Right ventricle myocardium superior (tissue), 1 donor: Measurements from ENCODE around the gene ATP11C. TPM values are rescaled to one million over a fixed set of nuclear protein-coding genes. Genes with fewer than 3 reads are reported as not detected.
A peak's percentile ranks its signal among the peaks of the same experiment; 100 is the strongest.
"Not testable (repeated sequence)": the region's sequence is repeated elsewhere in the genome, so short reads cannot be mapped to it uniquely, and the experiment has no call there.

Source experiments
- ATAC-seq: fragments of 200-7000 bp; cut with Tn5 transposase; one replicate; pipeline ENCODE4 v1.9.1; 2020; ENCODE audit warnings: mild to moderate bottlenecking; ENCODE audit not compliant: poor library complexity
- DNase-seq: peaks from one replicate; pipeline ENCODE4 v3.0.0-alpha.2; 2020
- intact Hi-C: fragments of 100-400 bp; cut with DNase I; formaldehyde crosslinking; loops from one replicate; pipeline ENCODE4 v1.11.2; 2022
- long read RNA-seq: library from polyadenylated mRNA; unstranded; transcript quantifications from one replicate; pipeline ENCODE4 v2.0.0, GENCODE V29; 2021
- total RNA-seq: library from RNA; stranded (reverse); fragmentation: NEBNext Ultra II Directional; extraction: Animal tissue kit (Norgen Biotek cat#: 25700); gene quantifications from one replicate; pipeline ENCODE4 v1.2.1, GENCODE V29; 2021
- donor health status: DM: no; HTN: yes; CAD: no; lungs with severe emphysema.

Gene ATP11C
- 3.1 TPM for total RNA-seq
- long read RNA-seq, partial matches to known transcripts, result 1 of 1 reads
- long read RNA-seq, other reads (novel, unspliced or antisense), result 0 of 1 reads

DNA sequence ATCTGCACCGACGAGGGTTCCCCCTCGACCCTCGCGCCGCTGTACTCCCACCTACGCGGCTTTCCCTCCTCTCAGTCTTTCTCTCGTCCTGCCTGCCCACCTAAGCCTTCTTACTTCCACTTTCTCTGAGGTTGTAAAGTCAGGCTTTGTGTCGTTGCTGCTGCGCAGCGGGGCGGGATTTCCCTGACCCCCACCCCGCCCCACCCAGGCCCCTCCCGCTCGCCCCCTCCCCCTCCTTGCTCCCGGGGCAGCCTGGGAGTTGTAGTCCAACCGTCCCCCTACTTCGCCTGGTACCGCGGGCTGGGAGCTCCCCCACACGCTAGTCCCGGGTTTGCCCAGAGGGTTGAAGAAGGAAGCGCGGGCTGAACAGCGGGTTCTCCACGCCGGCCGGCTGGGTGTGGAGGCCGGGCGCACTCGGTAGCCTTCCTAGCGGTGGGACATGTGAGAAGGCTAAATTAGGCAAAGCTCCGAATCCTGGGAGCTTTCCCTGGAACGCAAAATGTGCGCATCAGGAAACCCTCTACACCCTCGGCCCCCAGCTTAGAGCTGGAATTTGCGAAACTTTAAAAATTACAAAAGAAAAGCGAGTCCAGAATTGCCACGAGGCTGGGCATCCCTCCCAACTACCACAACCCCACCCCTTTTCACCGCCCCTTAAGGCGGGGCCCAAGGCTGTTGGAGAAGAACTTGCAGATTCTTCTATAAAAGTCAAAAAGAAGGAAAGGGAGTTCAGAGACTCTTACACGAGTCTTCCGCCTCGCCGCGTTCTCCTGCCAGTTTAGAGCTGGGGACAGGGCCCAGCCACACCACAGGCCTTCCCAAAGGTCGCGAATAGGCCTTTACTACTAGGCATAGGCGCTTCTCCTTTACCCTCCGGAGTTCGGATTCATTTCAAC is at the start of gene ATP11C:
Gene ATP11C, minus strand, starts transcription at position 153 of the 896 bp plus-strand sequence. CDS start 1,011 bp downstream, outside the sequence.
- DNase-seq (peak; percentile 86), ATAC-seq (peak; percentile 97)
- intact Hi-C loops, result no loop called here

DNA sequence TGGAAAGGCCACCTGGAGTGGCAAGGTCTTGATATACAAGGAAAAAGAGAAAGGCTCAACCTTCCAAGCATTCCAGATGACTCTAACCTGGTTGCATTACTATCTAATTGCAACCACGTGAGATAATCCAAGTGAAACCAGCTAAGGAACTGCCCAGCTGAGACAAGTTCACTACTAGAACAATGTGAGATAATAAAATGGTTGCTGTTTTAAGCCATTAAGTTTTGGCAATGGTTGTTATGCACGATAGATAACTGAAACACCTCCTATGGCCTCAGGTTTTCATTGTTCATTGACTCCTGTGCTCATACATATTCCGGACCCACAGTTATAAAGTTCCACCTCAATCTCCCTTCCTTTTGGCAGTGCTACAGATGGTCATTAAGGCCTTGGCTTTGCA is 41.6 kb upstream of the ATP11C start:
- intact Hi-C loops, result no loop called here
- no peak for DNase-seq
- no peak for ATAC-seq

DNA sequence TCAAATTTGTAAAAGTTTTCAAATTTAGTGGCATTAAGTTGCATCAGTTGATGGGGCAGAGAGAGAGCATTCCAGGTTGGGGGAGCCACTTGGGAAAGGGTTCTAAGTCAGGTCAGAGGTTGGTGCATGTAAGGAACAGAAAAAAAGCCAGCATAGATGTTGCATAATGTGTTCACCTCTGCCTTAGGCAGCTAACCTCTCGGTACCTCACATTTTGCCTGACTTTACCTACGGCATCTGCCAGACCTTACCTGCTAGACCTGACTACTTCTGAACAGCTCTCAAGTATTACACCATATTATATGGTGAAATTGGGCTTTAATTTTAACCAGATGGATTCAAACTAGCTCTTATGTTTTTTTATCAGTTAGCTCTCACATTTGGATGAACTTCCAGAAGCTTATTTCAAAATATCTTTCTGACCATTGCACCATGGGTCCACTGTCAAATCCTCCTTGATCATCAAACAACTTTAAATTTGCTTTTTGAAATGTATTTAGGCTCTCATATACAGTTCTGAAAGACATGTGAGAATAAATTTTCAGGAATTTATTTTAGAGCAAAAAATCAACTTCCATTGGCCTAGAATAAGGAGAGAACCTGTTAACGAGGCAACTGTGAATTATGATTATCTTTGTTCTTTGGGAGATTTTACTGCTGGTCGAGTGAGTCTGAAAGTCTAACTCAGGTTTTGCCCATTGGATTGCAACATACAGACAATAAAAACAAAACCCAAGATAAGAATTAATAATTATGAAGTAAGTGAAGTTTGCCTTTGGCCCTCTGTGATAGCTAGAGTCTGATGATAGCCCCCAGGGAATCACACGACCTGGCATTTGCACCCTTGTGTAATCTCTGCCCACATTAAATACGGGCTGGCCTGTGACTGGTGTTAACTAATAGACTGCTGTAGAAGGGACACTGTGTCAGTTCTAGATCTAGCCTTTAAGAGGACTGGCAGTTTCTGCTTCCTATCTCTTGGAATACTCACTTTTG is 40.1 kb upstream of the ATP11C start:
- intact Hi-C loops, result no loop called here
- ATAC-seq (no peak), DNase-seq (no peak)

DNA sequence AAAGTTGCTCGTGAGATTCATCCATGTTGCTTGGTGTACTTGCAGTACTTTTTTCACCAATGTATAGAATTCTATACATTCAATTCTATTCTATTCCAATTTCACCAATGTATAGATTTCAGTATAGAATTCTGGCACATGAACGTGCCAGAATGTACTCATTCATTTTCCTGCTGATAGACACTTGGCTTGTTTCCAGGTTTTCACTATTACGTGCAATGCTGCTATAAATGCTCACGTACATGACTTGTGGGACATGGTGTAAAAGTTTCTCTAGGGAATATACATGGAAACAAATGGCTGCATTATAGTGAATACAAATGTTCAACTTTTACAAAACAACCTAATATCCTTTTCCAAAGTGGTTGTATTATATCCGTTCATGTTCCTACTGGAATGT is 39.3 kb upstream of the ATP11C start:
- no peak for ATAC-seq
- intact Hi-C loops, result no loop called here
- DNase-seq, result no peak

DNA sequence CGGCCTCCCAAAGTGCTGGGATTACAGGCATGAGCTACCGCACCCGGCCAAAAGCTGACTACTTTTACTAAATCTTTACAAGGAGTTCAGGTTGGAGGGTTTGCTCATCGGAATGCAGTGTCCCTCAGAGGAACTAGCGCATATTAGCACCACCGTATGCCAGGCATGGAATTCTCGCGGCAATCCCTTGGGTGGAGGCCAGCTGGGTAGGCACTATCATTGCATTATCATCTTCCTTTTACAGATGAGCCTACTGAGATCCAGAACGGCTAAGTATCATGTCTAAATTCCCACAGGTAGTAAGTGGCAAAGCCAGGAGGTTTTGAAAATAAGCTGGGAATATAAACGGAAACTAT is 38.5 kb upstream of the ATP11C start:
- DNase-seq (no peak), ATAC-seq (no peak)
- intact Hi-C loops, result no loop called here

DNA sequence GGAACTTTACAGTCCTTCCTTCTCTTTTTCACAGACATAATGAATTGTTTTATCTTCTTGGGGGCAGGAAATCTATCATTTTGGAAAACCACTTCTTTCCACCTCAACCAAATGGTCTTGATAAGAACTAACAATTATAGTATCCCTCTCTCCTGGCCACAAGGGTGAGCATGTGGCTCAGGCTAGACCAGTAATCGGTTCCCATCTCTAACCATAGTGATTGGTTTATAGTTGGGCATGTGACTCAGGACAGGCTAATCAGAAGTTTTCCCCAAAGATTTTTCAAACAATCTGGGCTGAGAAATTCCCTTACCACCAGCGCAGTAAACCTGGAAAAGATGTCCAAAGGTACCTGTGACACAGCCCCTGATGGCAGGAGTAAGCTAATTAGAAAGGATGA is 36.4 kb upstream of the ATP11C start:
- DNase-seq (no peak), ATAC-seq (no peak)
- intact Hi-C loops, result no loop called here

DNA sequence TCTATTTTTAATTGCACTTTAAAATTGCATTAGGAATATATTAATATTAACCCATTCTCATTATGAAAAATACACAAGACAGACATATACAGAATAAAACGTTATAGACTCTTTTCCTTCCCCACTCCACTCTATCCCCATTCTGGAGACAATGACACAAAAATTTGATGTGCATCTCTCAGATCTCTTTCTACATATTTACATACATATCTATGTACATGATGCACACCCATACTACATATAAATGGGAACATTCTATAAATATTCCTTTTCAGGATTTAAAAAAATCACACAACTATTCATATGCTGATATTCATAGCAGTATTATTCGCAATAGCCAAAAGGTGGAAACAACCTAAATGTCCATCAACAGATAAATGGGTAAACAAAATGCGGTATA is 34.9 kb upstream of the ATP11C start:
- ATAC-seq (no peak), DNase-seq (no peak)
- intact Hi-C loops, result no loop called here

DNA sequence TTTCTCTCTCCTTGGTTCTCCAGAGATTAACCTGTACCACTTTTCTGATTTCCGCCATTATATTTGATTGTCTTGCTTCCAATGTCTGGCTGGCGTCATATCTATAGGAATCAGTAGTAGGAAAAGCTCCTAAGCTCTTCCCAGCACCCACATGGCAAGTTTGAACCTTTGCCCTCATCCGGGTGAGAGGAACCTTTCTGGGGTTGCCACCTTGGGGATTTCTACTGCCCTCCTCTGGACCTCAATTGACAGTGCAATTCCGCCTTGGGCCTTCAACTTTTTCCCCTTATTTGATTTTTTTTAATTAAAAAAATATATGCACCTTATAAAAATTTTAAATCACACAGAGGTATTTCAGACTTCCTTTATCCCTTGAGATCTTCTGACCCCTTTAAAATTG is 34.4 kb upstream of the ATP11C start:
- intact Hi-C loops, result no loop called here
- DNase-seq, result no peak
- ATAC-seq, result no peak

DNA sequence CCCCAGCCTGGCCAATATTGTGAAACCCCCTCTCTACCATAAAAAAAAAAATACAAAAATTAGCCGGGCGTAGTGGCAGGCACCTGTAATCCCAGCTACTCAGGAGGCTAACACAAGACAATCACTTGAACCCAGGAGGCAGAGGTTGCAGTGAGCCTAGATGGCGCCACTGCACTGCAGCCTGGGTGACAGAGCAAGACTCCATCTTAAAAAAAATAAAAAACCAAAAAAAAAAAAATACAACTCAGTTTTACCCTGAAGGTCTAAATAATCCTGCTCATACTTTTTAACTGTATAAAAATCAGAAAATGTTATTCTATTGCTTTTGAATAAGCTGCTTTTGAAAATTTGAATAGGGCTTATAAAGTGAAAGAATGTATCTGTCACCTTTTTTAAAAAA is 33.3 kb upstream of the ATP11C start:
- intact Hi-C loops, DNase-seq, ATAC-seq: not testable (repeated sequence)

DNA sequence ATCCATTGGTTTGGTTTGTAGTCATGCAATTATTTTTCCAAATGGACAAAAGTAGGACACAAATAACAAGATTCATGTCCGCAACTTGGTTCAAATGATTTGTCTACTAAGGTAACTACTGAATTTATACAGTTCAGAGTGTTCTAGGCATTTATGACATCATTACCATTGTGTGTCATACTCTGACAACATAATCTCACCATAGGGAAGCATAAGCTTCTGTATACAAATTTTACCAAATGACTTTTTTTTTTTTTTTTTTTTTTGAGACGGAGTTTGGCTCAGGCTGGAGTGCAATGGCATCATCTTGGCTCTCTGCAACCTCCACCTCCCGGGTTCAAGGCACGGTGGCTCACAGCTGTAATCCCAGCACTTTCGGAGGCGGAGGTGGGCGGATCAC is 32.6 kb upstream of the ATP11C start, which contains the start of gene CXorf66:
Gene CXorf66, minus strand, starts transcription at position 101 of the 400 bp plus-strand sequence. Its CDS starts 25 bp downstream, at position 76.
- intact Hi-C loops, result no loop called here
- ATAC-seq (no peak), DNase-seq (no peak)

DNA sequence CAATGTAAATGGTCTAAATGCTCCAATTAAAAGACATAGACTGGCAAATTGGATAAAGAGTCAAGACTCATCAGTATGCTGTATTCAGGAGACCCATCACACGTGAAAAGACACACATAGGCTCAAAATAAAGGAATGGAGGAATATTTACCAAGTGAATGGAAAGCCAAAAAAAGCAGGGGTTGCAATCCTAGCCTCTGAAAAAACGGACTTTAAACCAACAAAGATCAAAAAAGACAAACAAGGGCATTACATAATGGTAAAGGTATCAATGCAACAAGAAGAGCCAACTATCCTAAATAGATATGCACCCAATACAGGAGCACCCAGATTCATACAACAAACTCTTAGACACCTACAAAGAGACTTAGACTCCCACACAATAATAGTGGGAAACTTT is 28.2 kb upstream of the ATP11C start:
- intact Hi-C loops, DNase-seq, ATAC-seq: not testable (repeated sequence)

DNA sequence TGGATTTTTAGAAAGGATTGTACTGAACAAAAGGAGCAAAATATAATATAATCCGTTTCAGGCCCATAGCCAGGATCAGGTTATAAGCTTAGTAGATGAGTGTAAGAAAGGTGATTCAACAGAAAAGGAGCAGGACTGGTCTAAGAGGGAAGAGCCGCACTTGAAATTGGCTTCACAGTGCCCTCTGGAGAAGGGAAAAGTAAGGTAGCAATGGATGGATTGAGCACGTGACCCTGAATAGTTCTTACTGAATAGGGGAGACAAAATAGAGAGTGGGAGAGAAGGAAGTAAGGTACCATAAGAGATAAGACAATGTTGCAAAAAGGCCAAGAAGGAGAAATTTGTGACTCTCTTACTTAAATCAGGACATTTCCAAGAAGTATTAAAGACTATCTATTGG is 16.9 kb upstream of the ATP11C start:
- no peak for DNase-seq
- intact Hi-C loops, result no loop called here
- ATAC-seq, result no peak

DNA sequence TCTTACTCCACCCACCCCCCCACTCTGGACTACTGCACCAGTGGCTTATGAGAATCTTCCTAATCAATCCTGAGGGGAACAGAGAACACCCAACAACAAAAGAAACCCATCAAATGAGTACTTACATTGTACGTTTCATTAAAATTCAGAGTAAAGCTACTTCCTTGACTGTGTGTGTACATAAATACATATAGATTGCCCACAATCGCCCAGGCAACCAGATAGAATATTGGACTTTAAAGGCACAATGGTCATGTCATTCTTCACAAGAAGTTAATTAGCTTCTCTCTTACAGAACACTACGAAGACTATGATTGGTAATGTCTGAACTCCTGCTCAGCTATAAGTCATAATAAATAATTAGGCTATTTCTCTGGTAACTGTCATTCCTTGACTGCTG is 12.2 kb upstream of the ATP11C start:
- ATAC-seq, result no peak
- intact Hi-C loops, result no loop called here
- no peak for DNase-seq

DNA sequence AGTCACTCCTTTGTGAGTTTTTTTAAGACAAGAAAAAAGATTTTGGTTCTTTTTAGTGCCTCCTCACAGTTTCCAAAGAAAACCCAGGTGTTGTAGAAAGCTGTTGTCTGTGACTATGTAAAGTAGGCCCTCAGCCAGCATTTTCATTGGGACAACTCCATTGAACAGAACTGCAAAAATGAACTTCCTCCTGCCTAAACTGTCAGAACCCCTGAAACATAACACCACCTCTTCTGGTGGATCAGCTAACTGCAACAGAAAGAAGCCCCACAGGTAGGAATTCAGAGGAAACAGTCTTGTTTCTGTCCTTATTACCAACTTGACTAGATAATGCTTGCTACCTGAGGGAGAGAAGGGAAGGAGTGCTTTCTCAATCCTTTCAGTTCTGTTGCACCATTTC is 3.4 kb upstream of the ATP11C start:
- DNase-seq, result no peak
- intact Hi-C loops, result no loop called here
- ATAC-seq, result no peak

DNA sequence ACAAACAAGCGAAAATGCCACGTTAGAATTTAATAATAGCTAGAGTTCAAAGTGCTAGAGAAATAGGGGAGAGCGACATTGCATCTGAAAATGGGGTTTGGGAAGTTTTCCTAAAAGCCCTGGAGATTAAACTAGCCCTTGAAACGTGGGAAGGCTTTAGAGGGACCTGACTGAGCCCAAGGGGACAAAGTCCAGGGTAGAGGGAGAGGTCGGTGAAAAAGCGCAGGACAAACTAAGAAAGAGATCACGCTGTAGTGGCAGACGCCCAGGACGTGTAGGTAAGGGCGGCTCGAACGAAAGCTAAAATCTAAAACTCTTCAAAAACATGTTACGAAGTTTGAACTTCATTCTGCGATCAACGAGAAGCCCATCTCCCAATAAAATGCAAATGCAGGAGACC is 1.1 kb upstream of the ATP11C start:
- intact Hi-C loops, result no loop called here
- DNase-seq, result no peak
- no peak for ATAC-seq

DNA sequence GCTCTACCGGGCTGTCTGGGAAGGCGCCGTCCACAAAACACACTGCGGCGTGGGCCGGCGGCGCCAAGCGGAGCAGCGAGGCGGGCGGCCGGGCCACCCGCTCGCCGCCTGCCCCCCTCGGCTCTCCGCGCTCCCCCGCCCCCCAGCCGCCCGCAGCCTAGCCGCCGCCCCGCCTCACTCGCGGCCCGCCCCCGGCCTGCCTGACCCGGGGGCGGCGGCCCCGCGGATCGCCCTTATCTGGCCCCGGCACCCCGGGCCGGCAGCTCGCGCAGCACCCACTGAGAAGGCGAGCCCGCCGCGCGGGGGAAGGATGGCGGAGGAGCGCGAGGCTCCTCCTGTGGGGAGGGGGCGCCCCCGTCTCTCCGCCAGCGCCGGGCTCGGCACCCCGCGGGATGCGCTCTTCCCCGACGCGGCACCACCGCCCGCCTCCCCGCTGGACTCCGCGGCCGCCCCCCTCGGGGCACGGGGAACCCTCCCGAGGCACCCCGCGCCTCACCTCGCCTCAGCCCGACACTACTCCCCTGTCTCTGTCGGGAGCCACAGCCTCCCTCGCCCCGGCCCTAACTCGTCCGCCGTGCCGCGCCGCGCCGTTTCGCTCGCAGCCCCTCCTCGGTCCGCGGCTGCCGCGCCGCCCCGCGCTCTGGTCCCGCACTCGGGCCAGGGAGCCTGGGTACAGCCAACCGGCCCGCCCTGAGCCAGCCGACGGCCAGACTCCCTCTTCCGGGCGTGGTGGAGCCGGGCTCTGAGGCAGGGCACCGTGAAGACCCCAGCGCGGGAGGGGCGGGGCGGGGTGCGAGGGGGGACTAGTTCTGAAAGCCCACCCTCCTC is 566 bp downstream of the ATP11C start:
- DNase-seq, result peak; percentile 60
- ATAC-seq, result peak; percentile 65
- intact Hi-C loops, result no loop called here

DNA sequence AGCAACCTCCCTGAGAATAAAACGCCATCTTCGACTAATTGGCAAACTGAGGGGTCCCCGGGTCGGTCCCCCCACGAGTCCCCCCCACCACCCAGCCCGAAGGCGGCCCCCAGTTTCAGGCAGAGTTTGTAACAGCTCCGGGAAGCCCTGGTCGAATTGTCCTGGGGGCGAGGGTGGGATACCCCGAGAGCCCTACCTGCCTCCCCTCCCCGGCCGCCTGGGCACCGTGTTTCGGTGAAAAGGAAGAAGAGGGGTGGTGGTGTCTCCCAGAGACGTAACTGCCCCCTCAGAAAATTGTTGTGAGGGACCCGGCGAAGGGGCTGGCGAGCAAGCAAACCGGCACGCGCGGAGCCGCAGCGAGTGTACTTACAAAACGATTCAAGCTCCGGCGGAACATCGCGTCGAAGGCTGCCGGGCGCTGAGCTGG is 1.2 kb downstream of the ATP11C start:
- DNase-seq (no peak), ATAC-seq (no peak)
- intact Hi-C loops, result no loop called here

DNA sequence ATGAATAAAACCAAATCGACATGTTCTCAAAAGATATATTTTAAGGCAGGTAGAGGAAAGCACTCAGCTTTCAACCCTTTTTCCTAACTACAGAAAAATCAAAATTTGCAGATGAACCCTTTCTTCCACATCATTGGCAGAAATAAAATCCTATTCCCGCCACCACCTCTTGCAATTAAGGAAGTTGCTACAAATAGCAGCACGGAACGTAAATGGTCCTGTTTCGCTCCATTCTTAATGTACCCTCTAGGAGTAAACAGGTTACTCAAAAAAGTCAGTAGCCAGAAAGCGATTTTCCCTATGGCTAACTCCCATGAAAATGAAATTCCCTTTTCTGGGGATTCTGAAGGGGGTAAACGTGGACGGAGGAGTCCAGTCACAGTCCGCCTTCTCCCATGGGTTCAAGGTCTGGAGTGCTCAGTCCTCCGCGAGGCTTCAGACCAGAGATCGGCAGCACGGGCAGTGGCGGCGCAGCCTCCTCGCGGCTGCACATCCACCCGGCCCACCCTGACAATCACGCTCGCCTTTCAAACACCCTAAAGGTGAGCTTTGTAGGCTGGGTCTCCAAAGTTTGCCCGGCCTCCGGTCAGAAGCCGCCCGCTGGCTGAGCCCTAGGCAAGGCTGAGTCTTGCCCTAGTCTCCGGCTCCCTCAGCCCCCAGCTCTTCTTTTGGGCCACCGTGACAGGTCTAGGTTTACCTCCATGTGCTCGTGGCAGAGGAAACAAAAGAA is 1.8 kb downstream of the ATP11C start:
- intact Hi-C loops, result no loop called here
- DNase-seq (peak; percentile 46), ATAC-seq (no peak)
